Measurements from ENCODE around the gene KCTD19. TPM values are rescaled to one million over a fixed set of nuclear protein-coding genes. Genes with fewer than 3 reads are reported as not detected.

Gene KCTD19
- total and polyA plus RNA-seq, 2 donors (not counting 1 experiment from before 2014, with no cell fraction given): 0.52 TPM; not detected in 1

DNA sequence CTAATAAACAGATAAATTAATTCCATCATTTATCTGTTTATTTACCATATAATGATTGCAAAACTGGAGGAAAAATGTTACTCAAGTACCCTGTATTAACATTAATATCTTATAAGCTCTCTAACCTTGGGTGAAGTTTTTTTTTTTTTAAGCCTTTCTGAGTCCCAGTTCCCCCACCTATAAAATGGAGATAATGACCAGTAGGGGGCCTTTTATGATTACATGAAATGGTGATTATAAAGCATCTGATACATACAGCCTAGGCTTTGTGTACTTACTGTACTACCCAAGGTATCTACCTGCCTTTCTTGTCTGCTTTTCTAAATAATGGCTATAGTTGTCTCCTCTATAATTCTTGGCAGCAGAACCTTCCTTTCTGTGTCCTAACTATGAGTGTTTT lies 22.6 kb upstream of the KCTD19 start:
- TF ChIP-seq, protein P1, sequence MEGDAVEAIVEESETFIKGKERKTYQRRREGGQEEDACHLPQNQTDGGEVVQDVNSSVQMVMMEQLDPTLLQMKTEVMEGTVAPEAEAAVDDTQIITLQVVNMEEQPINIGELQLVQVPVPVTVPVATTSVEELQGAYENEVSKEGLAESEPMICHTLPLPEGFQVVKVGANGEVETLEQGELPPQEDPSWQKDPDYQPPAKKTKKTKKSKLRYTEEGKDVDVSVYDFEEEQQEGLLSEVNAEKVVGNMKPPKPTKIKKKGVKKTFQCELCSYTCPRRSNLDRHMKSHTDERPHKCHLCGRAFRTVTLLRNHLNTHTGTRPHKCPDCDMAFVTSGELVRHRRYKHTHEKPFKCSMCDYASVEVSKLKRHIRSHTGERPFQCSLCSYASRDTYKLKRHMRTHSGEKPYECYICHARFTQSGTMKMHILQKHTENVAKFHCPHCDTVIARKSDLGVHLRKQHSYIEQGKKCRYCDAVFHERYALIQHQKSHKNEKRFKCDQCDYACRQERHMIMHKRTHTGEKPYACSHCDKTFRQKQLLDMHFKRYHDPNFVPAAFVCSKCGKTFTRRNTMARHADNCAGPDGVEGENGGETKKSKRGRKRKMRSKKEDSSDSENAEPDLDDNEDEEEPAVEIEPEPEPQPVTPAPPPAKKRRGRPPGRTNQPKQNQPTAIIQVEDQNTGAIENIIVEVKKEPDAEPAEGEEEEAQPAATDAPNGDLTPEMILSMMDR (IDR thresholded peaks at IDR 0.05): peak; percentile 74
- no peak for TF ChIP-seq EZH2 (IDR thresholded peaks at IDR 0.05; ENCODE audit: borderline replicate concordance, insufficient read depth, low read depth, low read length, poor library complexity, severe bottlenecking)
- peak; percentile 62 for DNase-seq
- Histone ChIP-seq H3K4me2 (replicated peaks; ENCODE audit: low read depth, low read length, poor library complexity, severe bottlenecking) (no peak overlapping the region), H3K9ac (ENCODE audit: low read length) (no peak overlapping the region), H3K27me3 (replicated peaks in 1 of 4; ENCODE audit: control extremely low read depth in 1 of 4, control insufficient read depth in 3 of 4, insufficient read depth in 4 of 4, low read length in 3 of 4) (no peaks in the 10 kb centered on the region), H3K27ac (ENCODE audit: low read length in 2 of 2) (no peak overlapping the region), H4K20me1 (ENCODE audit: control insufficient read depth, insufficient read depth, low read length, poor library complexity, severe bottlenecking) (no peaks in the 10 kb centered on the region), H3K9me3 (ENCODE audit: control extremely low read depth in 1 of 3, control insufficient read depth in 2 of 3, insufficient read depth in 1 of 3, low read length in 2 of 3) (no peaks in the 10 kb centered on the region), H3K79me2 (ENCODE audit: control insufficient read depth, insufficient read depth, low read length) (no peaks in the 10 kb centered on the region), H3K36me3 (replicated peaks in 1 of 2; ENCODE audit: control extremely low read depth in 1 of 2, control insufficient read depth in 1 of 2, extremely low read depth in 1 of 2, insufficient read depth in 2 of 2, low read length in 1 of 2) (no peaks in the 10 kb centered on the region), H3K4me3 (ENCODE audit: control extremely low read depth in 1 of 5, extremely low read depth in 1 of 5, insufficient read depth in 1 of 5, low read depth in 2 of 5, low read length in 4 of 5) (no peak overlapping the region), H2AFZ (ENCODE audit: insufficient read depth, low read depth, low read length, poor library complexity, severe bottlenecking) (no peak overlapping the region), H3K4me1 (ENCODE audit: control insufficient read depth in 2 of 2, insufficient read depth in 2 of 2, low read length in 2 of 2) (no peaks in the 10 kb centered on the region)
- Mint-ChIP-seq H3K27me3 (peaks cover 3% of the 10 kb centered on the region), H3K9me3 (ENCODE audit: insufficient read depth) (no peaks in the 10 kb centered on the region), H3K4me3 (no peak overlapping the region), H3K27ac (no peak overlapping the region), H3K4me1 (no peaks in the 10 kb centered on the region)
- CTCF ChIA-PET: interaction anchor here (0.6 to 2.3 kb wide), 7 partner anchors 20 to 183 kb away, joined by 3 to 10 read pairs (median 3); partner anchors contain the start of gene TPPP3
- POLR2A ChIA-PET: no interaction called here
- intact Hi-C loops (cut with micrococcal nuclease): loop anchor here (1.0 to 10.0 kb wide), 2 partner anchors 46 to 116 kb away; partner anchors contain the start of gene TPPP3
- peak; percentile 62 for ATAC-seq (ENCODE audit: low read depth)

DNA sequence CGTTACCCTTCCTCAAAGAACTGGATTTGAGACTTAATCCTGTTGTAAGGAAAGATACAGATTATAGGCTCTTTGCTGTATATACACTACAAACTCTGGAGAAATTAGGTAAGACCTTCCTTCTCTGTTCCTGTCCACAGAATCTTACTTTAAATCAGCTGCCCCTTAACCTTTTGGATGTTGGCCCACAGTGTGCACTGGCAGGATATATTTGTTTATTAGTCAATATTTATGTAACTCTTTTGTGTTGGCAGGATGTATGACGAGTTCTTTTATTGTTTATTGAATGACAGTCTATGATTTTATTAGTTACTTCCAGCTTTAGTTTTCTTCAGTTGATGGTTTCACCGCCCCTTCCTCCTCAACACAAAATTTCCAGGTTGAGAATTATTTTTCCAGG lies 19.8 kb upstream of the KCTD19 start:
- Mint-ChIP-seq H3K27ac (no peak overlapping the region), H3K4me1 (no peaks in the 10 kb centered on the region), H3K4me3 (no peak overlapping the region), H3K9me3 (ENCODE audit: insufficient read depth) (no peaks in the 10 kb centered on the region), H3K27me3 (peaks cover 7% of the 10 kb centered on the region)
- H3K4me2 ChIP-seq (replicated peaks; ENCODE audit: low read depth, low read length, poor library complexity, severe bottlenecking): no peak overlapping the region
- ChIA-PET CTCF (interaction anchor here (0.8 to 1.3 kb wide), 5 partner anchors 15 to 85 kb away, joined by 3 to 4 read pairs (median 3); no protein-coding TSS in a partner anchor), POLR2A (no interaction called here)
- intact Hi-C loops (cut with micrococcal nuclease): loop anchor here (10.0 kb wide), 1 partner anchor 48 kb away; the partner anchor contains the start of gene TPPP3
- ATAC-seq (ENCODE audit: low read depth) (no peak), DNase-seq (no peak)
- no peaks in the 10 kb centered on the region for H3K4me1 ChIP-seq (ENCODE audit: control insufficient read depth in 2 of 2, insufficient read depth in 2 of 2, low read length in 2 of 2)
- H3K36me3 ChIP-seq (replicated peaks in 1 of 2; ENCODE audit: control extremely low read depth in 1 of 2, control insufficient read depth in 1 of 2, extremely low read depth in 1 of 2, insufficient read depth in 2 of 2, low read length in 1 of 2): no peaks in the 10 kb centered on the region
- H3K9ac ChIP-seq (ENCODE audit: low read length): no peak overlapping the region
- H4K20me1 ChIP-seq (ENCODE audit: control insufficient read depth, insufficient read depth, low read length, poor library complexity, severe bottlenecking): no peaks in the 10 kb centered on the region
- no peak for TF ChIP-seq EZH2 (IDR thresholded peaks at IDR 0.05; ENCODE audit: borderline replicate concordance, insufficient read depth, low read depth, low read length, poor library complexity, severe bottlenecking)
- no peak overlapping the region for H3K27ac ChIP-seq (ENCODE audit: low read length in 2 of 2)
- H2AFZ ChIP-seq (ENCODE audit: insufficient read depth, low read depth, low read length, poor library complexity, severe bottlenecking): no peak overlapping the region
- H3K9me3 ChIP-seq (ENCODE audit: control extremely low read depth in 1 of 3, control insufficient read depth in 2 of 3, insufficient read depth in 1 of 3, low read length in 2 of 3): no peaks in the 10 kb centered on the region
- no peak overlapping the region for H3K4me3 ChIP-seq (ENCODE audit: control extremely low read depth in 1 of 5, extremely low read depth in 1 of 5, insufficient read depth in 1 of 5, low read depth in 2 of 5, low read length in 4 of 5)
- H3K79me2 ChIP-seq (ENCODE audit: control insufficient read depth, insufficient read depth, low read length): no peaks in the 10 kb centered on the region
- no peaks in the 10 kb centered on the region for H3K27me3 ChIP-seq (replicated peaks in 1 of 4; ENCODE audit: control extremely low read depth in 1 of 4, control insufficient read depth in 3 of 4, insufficient read depth in 4 of 4, low read length in 3 of 4)
- WGBS (ENCODE audit: insufficient coverage): no CpG with 5 or more reads among the region's 3 CpGs

Data from B cell (primary cell).